ENCODE measurements around the gene CHST8. TPM values are rescaled to one million over a fixed set of nuclear protein-coding genes. Genes with fewer than 3 reads are reported as not detected.

CHST8 gene
- total RNA-seq, 1 donor from 2014 or later = 0.35 TPM

GRCh38 chr19:33681081-33681680 lies 59.4 kb downstream of the CHST8 start:
- no peaks in the 10 kb centered on the region for H3K4me1 Mint-ChIP-seq (ENCODE audit: unreplicated experiment)
- no peak overlapping the region for H3K27ac Mint-ChIP-seq (ENCODE audit: unreplicated experiment)
- H3K36me3 Mint-ChIP-seq (ENCODE audit: unreplicated experiment) = no peaks in the 10 kb centered on the region
- DNase-seq (ENCODE audit: extremely low spot score, unreplicated experiment) = no peak
- no peaks in the 10 kb centered on the region for H3K9me3 Mint-ChIP-seq (ENCODE audit: unreplicated experiment)
- H3K4me3 Mint-ChIP-seq (ENCODE audit: unreplicated experiment) = no peak overlapping the region
- TF ChIP-seq, protein P1, sequence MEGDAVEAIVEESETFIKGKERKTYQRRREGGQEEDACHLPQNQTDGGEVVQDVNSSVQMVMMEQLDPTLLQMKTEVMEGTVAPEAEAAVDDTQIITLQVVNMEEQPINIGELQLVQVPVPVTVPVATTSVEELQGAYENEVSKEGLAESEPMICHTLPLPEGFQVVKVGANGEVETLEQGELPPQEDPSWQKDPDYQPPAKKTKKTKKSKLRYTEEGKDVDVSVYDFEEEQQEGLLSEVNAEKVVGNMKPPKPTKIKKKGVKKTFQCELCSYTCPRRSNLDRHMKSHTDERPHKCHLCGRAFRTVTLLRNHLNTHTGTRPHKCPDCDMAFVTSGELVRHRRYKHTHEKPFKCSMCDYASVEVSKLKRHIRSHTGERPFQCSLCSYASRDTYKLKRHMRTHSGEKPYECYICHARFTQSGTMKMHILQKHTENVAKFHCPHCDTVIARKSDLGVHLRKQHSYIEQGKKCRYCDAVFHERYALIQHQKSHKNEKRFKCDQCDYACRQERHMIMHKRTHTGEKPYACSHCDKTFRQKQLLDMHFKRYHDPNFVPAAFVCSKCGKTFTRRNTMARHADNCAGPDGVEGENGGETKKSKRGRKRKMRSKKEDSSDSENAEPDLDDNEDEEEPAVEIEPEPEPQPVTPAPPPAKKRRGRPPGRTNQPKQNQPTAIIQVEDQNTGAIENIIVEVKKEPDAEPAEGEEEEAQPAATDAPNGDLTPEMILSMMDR (IDR thresholded peaks at IDR 0.05) = no peak
- H3K27me3 Mint-ChIP-seq (ENCODE audit: unreplicated experiment) = peaks cover 2% of the 10 kb centered on the region

- no peak for DNase-seq (ENCODE audit: extremely low spot score, unreplicated experiment)
- Mint-ChIP-seq H3K36me3 (ENCODE audit: unreplicated experiment) (no peaks in the 10 kb centered on the region), H3K27ac (ENCODE audit: unreplicated experiment) (no peak overlapping the region), H3K9me3 (ENCODE audit: unreplicated experiment) (no peaks in the 10 kb centered on the region), H3K4me3 (ENCODE audit: unreplicated experiment) (no peak overlapping the region), H3K27me3 (ENCODE audit: unreplicated experiment) (peaks cover 2% of the 10 kb centered on the region), H3K4me1 (ENCODE audit: unreplicated experiment) (no peaks in the 10 kb centered on the region)
- TF ChIP-seq, protein P1 (IDR thresholded peaks at IDR 0.05) = no peak
Measured at GRCh38 chr19:33683881-33684537, 62.3 kb downstream of the CHST8 start.

DNA sequence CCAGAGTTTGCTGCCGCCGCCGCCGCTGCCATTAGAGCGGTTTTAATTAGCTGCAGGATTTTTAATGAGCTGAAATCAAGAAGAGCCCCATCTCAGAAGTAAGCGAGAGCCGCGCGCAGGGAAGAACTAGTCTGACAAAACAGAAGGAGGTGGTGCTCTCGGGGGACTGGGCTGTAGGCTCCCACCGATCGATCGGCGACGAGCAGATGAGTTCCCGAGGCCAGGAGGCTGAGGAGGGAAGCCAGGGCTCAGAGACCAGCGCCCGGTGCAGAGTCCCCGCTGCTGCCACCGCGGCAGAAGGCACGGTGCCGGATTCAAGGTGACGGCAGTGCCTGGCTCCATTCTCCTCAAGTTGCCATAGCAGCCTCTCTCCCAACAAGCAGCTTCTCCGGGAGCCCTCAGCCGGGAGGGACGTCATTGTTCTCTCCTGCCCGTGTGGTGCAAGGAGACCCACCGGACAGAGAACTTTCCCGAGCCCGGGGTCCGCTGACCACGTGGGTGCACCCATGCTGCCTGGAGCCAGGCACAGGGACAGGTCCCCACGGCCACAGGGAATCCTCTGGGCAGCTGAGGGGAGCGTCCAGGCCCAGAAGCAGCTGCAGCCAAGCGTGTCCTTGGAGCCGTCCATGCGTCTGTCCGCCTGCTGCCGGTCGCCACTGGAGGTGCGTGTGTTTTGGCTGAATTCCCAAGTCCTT lies 62.9 kb downstream of the CHST8 start:
- TF ChIP-seq, protein P1 (IDR thresholded peaks at IDR 0.05) = no peak
- Mint-ChIP-seq H3K27me3 (ENCODE audit: unreplicated experiment) (peaks cover 2% of the 10 kb centered on the region), H3K9me3 (ENCODE audit: unreplicated experiment) (no peaks in the 10 kb centered on the region), H3K36me3 (ENCODE audit: unreplicated experiment) (no peaks in the 10 kb centered on the region), H3K4me3 (ENCODE audit: unreplicated experiment) (no peak overlapping the region), H3K4me1 (ENCODE audit: unreplicated experiment) (no peaks in the 10 kb centered on the region), H3K27ac (ENCODE audit: unreplicated experiment) (no peak overlapping the region)
- no peak for DNase-seq (ENCODE audit: extremely low spot score, unreplicated experiment)

GRCh38 chr19:33685541-33685940 lies 63.8 kb downstream of the CHST8 start:
- no peaks in the 10 kb centered on the region for H3K9me3 Mint-ChIP-seq (ENCODE audit: unreplicated experiment)
- peaks cover 2% of the 10 kb centered on the region for H3K27me3 Mint-ChIP-seq (ENCODE audit: unreplicated experiment)
- no peak overlapping the region for H3K4me3 Mint-ChIP-seq (ENCODE audit: unreplicated experiment)
- TF ChIP-seq, protein P1 (IDR thresholded peaks at IDR 0.05) = no peak
- no peaks in the 10 kb centered on the region for H3K4me1 Mint-ChIP-seq (ENCODE audit: unreplicated experiment)
- no peak for DNase-seq (ENCODE audit: extremely low spot score, unreplicated experiment)
- no peaks in the 10 kb centered on the region for H3K36me3 Mint-ChIP-seq (ENCODE audit: unreplicated experiment)
- no peak overlapping the region for H3K27ac Mint-ChIP-seq (ENCODE audit: unreplicated experiment)

GRCh38 chr19:33686262-33686661 lies 64.5 kb downstream of the CHST8 start:
- TF ChIP-seq, protein P1 (IDR thresholded peaks at IDR 0.05) = no peak

More at GRCh38 chr19:33686262-33686661, 64.5 kb downstream of the CHST8 start:
- DNase-seq (ENCODE audit: extremely low spot score, unreplicated experiment) = no peak
- no peak overlapping the region for H3K27ac Mint-ChIP-seq (ENCODE audit: unreplicated experiment)
- H3K27me3 Mint-ChIP-seq (ENCODE audit: unreplicated experiment) = peaks cover 2% of the 10 kb centered on the region
- no peak overlapping the region for H3K4me3 Mint-ChIP-seq (ENCODE audit: unreplicated experiment)
- no peaks in the 10 kb centered on the region for H3K36me3 Mint-ChIP-seq (ENCODE audit: unreplicated experiment)
- no peaks in the 10 kb centered on the region for H3K4me1 Mint-ChIP-seq (ENCODE audit: unreplicated experiment)
- H3K9me3 Mint-ChIP-seq (ENCODE audit: unreplicated experiment) = no peaks in the 10 kb centered on the region
